H1 (cell line): Measurements from ENCODE around the gene ERLEC1.

ENCODE experiments used
- CTCF ChIP-seq, 3 experiments: IDR thresholded peaks; 1 replicate in 2 of 3; 2 replicates in 1 of 3; pipeline versions ENCODE4 v1.5.1 to v1.6.1; 2011; ENCODE audit warnings: low read length in 3 of 3, mild to moderate bottlenecking in 3 of 3, inconsistent platforms in 2 of 3, low read depth in 1 of 3, moderate library complexity in 1 of 3; ENCODE audit not compliant: insufficient read depth in 1 of 3; ENCODE audit errors: control extremely low read depth in 1 of 3
- E2F6 ChIP-seq: IDR thresholded peaks from 2 replicates; pipeline ENCODE4 v1.6.1; 2012; ENCODE audit warnings: inconsistent platforms
- FOSL1 ChIP-seq: IDR thresholded peaks from 2 replicates; pipeline ENCODE4 v1.6.1; 2011; ENCODE audit warnings: mild to moderate bottlenecking, low read depth, low read length, moderate library complexity; ENCODE audit not compliant: insufficient read depth
- JUND ChIP-seq: IDR thresholded peaks from 2 replicates; pipeline ENCODE4 v1.6.1; 2011; ENCODE audit warnings: mild to moderate bottlenecking, improper control_type of control experiment, low read length
- KDM5A ChIP-seq: fragments of 200-600 bp; IDR thresholded peaks from 2 replicates; pipeline ENCODE4 v1.7.1; 2012; ENCODE audit warnings: mild to moderate bottlenecking, low read length, inconsistent platforms, mixed read lengths
- MAX ChIP-seq: IDR thresholded peaks from 2 replicates; pipeline ENCODE4 v1.6.1; 2012; ENCODE audit warnings: inconsistent platforms
- PHF8 ChIP-seq: fragments of 200-600 bp; sonication (generic); conservative IDR thresholded peaks from 2 replicates; pipeline ENCODE4 v1.7.1; 2012; ENCODE audit warnings: low read depth, mild to moderate bottlenecking, inconsistent platforms, low read length, moderate library complexity
- POLR2A ChIP-seq, 2 experiments: IDR thresholded peaks; 1 replicate in 1 of 2; 2 replicates in 1 of 2; pipeline ENCODE4 v1.6.1; 2011; ENCODE audit warnings: low read depth in 2 of 2, low read length in 2 of 2, mild to moderate bottlenecking in 2 of 2; ENCODE audit errors: control extremely low read depth in 1 of 2
- POLR2AphosphoS5 ChIP-seq: IDR thresholded peaks from 2 replicates; pipeline ENCODE4 v1.6.1; 2011; ENCODE audit warnings: low read depth, low read length
- RAD21 ChIP-seq, 2 experiments: IDR thresholded peaks in 1 of 2; conservative IDR thresholded peaks in 1 of 2; 2 replicates each; pipeline ENCODE4 v1.6.1; 2011; ENCODE audit warnings: low read depth in 2 of 2, low read length in 2 of 2, improper control_type of control experiment in 1 of 2, inconsistent platforms in 1 of 2, mild to moderate bottlenecking in 1 of 2, moderate library complexity in 1 of 2
- RBBP5 ChIP-seq: IDR thresholded peaks from 2 replicates; pipeline ENCODE4 v1.7.1; 2012; ENCODE audit warnings: low read depth, mild to moderate bottlenecking, inconsistent platforms, low read length, moderate library complexity, borderline replicate concordance
- RNF2 ChIP-seq: fragments of 200-900, 300-1000 bp; sonication (generic); IDR thresholded peaks from 2 replicates; pipeline ENCODE4 v1.7.1; 2016; ENCODE audit warnings: borderline replicate concordance, low read depth, mild to moderate bottlenecking, antibody characterized with exemption, low read length; ENCODE audit not compliant: poor library complexity, severe bottlenecking; ENCODE audit errors: missing control alignments
- USF2 ChIP-seq: IDR thresholded peaks from 2 replicates; pipeline ENCODE4 v1.6.1; 2011; ENCODE audit warnings: low read length, improper control_type of control experiment

- TF ChIP-seq MAX, result no peak
- TF ChIP-seq POLR2AphosphoS5, result no peak
- TF ChIP-seq RAD21 (IDR thresholded peaks at IDR 0.05 in 1 of 2, conservative IDR thresholded peaks at IDR 0.05 in 1 of 2; ENCODE audit: low read depth in 2 of 2, low read length in 2 of 2), result no peak
- TF ChIP-seq USF2, result no peak
- TF ChIP-seq CTCF (IDR thresholded peaks at IDR 0.05; ENCODE audit: control extremely low read depth in 1 of 3, insufficient read depth in 1 of 3, low read depth in 1 of 3, low read length in 3 of 3), result no peak
- TF ChIP-seq KDM5A, result no peak
- no peak for TF ChIP-seq POLR2A (IDR thresholded peaks at IDR 0.05; ENCODE audit: control extremely low read depth in 1 of 2, low read depth in 2 of 2, low read length in 2 of 2)
- TF ChIP-seq FOSL1, result no peak
- no peak for TF ChIP-seq JUND
- TF ChIP-seq PHF8, result no peak
- TF ChIP-seq RNF2, result no peak
- TF ChIP-seq E2F6, result no peak
- TF ChIP-seq RBBP5, result no peak
Measured at GRCh38 chr2:53829273-53829979, 42.6 kb downstream of the ERLEC1 start.
